SU-DHL-6 (cell line): ENCODE data around the gene CHD6.

ENCODE experiments used
- EZH2phosphoT487 ChIP-seq: fragments of 200-600 bp; sonication (generic), shearing (Covaris generic); conservative IDR thresholded peaks from 2 replicates; pipeline ENCODE4 v1.6.1; 2018; ENCODE audit warnings: mild to moderate bottlenecking, antibody characterized with exemption, low read length, moderate library complexity, mixed read lengths
- TF ChIP-seq, protein P1 (sequence below): fragments of 200-600 bp; sonication (generic); IDR thresholded peaks from one replicate; pipeline ENCODE4 v1.5.1; 2017; ENCODE audit warnings: antibody characterized with exemption, mild to moderate bottlenecking, low read length, moderate library complexity; ENCODE audit not compliant: insufficient read depth, poor library complexity, severe bottlenecking

DNA sequence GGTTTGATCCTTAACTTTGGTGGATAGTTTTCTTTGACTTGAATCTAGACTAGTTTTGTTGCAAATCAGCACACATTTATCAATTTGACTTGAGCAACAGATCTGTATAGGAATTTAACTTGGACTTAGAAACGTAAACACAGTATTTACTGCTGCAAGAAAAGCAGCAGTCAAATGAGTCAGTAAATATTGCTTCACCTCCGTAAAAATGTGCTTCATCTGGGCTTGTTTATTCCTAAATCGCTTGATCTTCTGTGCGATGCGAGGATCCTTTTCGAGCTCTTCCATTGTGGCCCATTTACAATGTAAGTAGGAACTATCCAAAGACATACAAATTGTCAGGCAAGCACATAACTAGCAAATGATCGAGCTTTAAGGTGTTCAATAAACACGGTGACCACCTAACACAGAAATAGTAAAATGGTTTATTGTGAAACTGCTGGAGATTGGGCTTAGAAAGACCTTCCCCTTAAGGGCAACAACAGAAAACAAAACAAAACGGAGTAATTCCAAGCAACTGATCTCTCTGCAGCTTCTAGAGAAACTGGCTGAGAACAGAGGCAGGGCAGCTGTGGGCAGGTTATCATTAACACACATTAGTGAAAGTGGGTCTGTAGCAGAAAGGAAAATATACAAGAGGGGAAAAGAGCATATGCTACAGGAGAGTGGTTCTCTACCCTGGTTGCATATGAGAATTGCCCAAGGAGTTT, 120.8 kb downstream of the CHD6 start:
- TF ChIP-seq, protein P1, sequence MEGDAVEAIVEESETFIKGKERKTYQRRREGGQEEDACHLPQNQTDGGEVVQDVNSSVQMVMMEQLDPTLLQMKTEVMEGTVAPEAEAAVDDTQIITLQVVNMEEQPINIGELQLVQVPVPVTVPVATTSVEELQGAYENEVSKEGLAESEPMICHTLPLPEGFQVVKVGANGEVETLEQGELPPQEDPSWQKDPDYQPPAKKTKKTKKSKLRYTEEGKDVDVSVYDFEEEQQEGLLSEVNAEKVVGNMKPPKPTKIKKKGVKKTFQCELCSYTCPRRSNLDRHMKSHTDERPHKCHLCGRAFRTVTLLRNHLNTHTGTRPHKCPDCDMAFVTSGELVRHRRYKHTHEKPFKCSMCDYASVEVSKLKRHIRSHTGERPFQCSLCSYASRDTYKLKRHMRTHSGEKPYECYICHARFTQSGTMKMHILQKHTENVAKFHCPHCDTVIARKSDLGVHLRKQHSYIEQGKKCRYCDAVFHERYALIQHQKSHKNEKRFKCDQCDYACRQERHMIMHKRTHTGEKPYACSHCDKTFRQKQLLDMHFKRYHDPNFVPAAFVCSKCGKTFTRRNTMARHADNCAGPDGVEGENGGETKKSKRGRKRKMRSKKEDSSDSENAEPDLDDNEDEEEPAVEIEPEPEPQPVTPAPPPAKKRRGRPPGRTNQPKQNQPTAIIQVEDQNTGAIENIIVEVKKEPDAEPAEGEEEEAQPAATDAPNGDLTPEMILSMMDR = no peak
- TF ChIP-seq EZH2phosphoT487 = no peak
